Ureter (tissue), 1 donor: ENCODE data around the gene CAPN14. TPM values are rescaled to one million over a fixed set of nuclear protein-coding genes. Genes with fewer than 3 reads are reported as not detected.
A peak's percentile ranks its signal among the peaks of the same experiment; 100 is the strongest.

ENCODE experiments used
- DNase-seq: peaks from one replicate; pipeline ENCODE4 v3.0.0-alpha.2; 2020; ENCODE audit warnings: low spot score
- total RNA-seq: library from RNA; stranded (reverse); gene quantifications from one replicate; pipeline ENCODE4 v1.2.4, GENCODE V29; 2023
- donor health status: DM: yes; HTN: yes; CAD: no.

Gene CAPN14
- total RNA-seq, 1 donor from 2014 or later, result 0.62 TPM

DNA sequence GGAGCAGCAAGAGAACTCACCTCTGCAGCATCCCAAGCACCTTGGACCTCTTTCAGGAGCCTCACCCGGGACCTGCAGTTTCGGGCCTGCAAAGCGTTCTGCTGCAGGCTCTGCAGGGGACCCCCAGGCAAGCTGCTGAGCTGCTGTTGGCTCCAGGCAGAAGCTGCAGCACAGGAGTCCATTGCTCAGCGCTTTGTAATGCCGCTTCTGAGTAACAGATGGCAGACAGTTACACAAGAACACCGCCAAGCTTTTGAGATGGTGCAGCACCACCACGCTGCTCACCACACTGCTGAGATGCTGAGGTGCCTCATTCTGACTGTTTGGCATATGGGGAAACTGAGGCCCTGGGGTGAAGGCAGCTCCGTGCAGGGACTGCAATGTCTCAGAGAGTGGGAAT lies 77.2 kb downstream of the CAPN14 start:
- DNase-seq, result no peak

DNA sequence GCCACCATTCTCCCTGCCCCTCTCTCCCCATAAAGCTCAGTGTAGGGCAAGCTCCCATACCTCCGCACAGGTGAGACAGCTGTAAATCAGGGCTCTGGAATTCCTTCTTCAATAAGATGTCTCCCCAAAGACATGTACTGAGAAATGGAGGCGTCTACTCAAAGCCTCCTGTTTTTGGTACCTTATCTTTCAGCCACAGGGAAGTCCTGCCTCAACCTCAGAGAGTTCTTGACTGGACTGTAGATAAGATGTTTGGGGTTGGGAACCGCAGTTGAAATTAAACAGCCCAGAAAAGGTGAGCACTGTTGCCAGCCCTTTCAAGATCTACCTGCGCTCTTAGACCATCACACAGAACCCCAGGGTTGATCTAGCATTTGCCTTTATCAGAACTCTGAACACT lies 77.6 kb downstream of the CAPN14 start:
- DNase-seq, result no peak

- peak; percentile 61 for DNase-seq
Observed at GRCh38 chr2:31138037-31138962, 79.0 kb downstream of the CAPN14 start, which contains the start of gene GALNT14. TSS of gene GALNT14 (minus strand) at chr2:31138440. CDS start at chr2:31138086, 354 bp downstream.

DNA sequence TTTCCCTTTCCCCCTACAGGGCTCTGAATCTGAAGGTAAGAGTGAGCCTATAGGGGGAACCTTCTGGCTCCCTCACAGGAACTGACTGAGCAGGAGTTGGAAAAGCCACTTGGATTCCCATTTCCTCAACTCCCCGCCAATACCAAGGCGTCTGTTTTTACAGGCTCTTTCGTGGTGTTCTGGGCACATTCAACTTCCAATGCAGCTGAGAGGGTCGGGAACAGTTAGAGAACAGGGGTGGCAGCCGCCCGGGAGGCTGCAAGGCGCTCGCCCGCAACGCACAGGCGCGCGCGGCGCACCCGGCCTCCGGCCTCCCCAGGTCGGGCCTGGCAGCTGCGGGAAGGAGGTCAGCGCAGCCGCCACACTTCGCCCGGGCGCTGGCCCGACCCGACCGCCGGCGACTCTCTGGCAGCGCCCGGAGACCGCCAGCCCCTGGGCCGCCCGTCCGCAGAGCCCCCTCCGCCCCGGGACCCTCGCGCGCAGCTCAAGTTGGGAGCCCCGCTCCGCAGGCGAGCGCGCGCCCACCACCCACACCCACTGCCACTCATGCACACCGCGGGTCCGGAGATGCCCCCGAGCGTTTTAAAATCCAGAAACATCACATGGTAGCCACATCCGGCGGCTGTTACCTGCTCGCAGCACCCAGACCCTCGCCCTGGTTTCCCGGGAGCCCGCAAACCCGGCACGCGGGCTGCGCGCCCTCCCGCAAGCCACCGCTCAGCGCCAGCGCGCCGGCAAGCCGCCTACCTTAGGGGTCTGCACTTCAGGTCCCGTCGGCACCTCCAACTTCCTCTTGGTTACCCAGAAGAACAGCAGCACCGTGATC lies 79.9 kb downstream of the CAPN14 start:
- no peak for DNase-seq

DNA sequence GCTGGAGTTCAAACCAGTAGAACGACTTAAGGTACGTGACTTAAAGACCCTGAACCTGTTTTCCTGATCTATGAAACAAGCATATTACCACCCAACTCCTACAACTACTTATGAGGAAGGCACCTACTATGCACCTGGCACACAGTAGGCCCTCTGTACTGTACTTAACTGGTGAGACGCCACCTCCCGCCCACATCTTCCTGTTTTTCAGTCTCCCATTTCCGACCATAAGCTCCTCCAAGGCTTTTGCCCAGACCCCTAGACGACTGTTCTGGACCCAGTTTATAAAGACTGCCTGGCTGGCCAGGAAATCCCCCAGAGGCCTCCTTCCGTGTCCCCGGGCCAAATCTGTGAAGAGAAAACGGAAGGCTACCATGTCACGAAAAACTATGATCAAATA lies 80.6 kb downstream of the CAPN14 start:
- DNase-seq, result no peak

DNA sequence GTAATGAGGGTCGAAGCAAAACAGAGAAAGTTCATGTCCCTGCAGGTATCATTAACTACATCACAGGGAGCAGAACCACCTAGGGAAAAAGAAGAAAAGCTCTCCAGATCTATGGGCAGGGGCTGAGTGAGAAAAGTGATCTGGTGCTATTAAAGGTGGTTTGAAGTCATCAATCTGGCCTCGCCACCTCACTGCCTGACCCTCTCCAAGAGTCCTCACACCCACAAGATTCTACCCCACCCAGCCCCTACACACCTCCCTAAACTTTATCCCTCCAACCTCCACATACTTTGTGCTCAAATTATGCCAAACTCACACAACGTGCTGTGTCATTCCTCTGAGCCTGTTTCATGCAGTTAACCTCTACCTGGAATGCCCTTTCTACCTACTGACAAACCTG lies 81.3 kb downstream of the CAPN14 start:
- no peak for DNase-seq

GRCh38 chr2:31134480-31134879 lies 82.8 kb downstream of the CAPN14 start:
- no peak for DNase-seq

DNA sequence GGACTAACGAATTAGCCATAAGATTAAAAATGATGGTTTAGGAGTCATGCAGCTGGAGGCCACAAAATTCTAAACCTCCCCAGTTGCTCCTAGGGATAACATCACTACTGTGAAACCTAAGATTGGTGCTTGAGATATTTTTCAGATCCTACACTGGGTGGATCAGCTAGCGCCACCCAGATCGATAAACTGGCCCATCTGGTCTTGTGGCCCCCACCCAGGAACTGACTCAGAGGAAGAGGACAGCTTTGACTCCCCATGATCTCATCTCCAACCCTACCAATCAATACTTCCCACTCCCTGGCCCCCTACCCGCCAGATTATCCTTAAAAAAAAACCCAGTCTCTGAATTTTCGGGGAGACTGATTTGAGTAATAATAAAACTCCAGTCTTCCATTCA lies 84.5 kb downstream of the CAPN14 start:
- DNase-seq, result no peak

DNA sequence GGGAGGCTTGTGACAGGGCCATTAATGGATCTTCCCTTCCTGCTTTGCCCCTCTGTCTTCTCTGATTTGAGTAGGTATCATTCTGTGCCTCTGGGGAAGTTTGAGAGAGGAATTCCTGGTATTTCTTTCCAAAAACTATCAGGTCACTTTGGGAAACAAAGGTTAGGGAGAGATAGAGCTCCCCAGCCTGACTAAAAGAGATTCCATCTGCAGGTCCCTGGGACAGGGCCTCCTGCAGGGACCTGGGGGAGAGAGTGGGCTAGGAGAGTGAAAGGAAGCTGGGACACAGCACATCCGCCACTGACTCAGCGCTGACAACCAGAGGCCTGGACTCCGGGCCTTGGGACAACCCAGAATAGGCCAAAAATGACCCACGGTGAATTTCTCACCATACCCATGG lies 85.4 kb downstream of the CAPN14 start:
- no peak for DNase-seq

GRCh38 chr2:31129375-31130171 lies 87.7 kb downstream of the CAPN14 start:
- DNase-seq, result no peak

DNA sequence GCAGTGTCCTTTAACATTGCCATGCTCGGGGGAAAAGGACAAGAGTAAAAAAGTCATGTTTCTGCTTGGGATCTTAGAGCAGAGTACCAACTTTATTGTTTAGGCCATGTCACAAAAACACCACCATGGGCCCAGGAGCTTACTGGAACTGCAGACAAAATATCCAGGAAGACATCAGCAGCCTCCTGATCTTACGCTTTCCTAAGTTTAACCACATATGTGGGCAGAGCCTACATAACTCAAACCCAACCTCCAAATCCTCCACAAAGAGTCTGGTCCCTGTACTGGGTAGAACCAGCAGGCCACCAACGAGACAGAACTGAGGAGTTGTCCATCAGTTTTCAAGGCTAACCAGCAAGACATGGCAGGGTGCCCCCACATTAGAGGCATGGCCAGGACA lies 89.4 kb downstream of the CAPN14 start:
- no peak for DNase-seq

- DNase-seq, result no peak
Observed at GRCh38 chr2:31125918-31126695, 91.2 kb downstream of the CAPN14 start.

- no peak for DNase-seq
Observed at GRCh38 chr2:31124904-31125303, 92.4 kb downstream of the CAPN14 start.

Other genes with a start within 250 kb of the CAPN14 start
- gene GALNT14, start 79.1 kb downstream of the CAPN14 start, total RNA-seq, result 7.0 TPM
- gene EHD3, start 16.6 kb upstream of the CAPN14 start, total RNA-seq, result 12.7 TPM
- gene XDH, start 197.2 kb upstream of the CAPN14 start, total RNA-seq, result 6.6 TPM